ENCODE measurements around the gene SYT13.
"Not testable (repeated sequence)": the region's sequence is repeated elsewhere in the genome, so short reads cannot be mapped to it uniquely, and the experiment has no call there.

SYT13 gene

DNA sequence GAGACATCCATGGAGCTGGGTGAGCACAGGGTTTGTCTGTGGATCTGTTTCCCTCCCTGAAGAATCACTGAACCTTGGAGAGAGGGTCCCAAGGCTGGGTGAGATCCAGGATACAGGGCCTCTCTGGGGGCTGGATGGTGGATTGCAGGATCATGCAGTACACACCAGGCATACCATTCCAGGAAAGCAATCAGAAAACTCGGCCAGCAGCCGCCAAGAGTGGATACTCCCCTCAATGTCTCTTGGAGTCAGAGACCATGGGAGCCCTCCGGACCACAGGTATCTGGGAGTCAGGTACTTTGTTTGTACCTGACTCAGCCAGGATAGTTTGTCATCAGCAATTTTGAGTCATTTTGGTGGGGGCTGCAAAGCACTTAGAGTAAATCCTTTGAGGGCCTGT lies 14.6 kb upstream of the SYT13 start:
- H3K36me3 ChIP-seq: no peaks in the 10 kb centered on the region

DNA sequence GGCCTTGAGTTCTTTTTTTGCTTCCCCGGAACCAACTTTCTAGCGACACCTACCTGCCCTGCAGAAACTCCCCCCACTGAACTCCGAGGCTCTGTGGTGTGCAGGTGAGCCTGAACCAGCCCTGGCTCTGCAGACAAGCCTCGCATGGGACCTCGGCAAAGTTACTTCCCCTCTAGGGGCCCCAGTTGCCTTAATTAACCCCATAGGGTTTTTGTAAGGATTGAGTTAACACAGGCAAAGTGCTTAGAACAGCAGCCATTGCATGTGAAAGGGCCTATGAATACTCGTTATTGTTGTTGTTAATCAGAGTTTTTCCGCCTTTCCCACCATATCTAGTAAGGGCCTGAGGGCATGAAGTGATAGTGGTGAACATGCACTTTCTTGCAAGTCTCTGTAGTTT lies 12.6 kb upstream of the SYT13 start:
- no peak overlapping the region for H3K27ac ChIP-seq
- H3K4me3 ChIP-seq (ENCODE audit: low read depth, low read length): no peak overlapping the region
- TF ChIP-seq, protein P1, sequence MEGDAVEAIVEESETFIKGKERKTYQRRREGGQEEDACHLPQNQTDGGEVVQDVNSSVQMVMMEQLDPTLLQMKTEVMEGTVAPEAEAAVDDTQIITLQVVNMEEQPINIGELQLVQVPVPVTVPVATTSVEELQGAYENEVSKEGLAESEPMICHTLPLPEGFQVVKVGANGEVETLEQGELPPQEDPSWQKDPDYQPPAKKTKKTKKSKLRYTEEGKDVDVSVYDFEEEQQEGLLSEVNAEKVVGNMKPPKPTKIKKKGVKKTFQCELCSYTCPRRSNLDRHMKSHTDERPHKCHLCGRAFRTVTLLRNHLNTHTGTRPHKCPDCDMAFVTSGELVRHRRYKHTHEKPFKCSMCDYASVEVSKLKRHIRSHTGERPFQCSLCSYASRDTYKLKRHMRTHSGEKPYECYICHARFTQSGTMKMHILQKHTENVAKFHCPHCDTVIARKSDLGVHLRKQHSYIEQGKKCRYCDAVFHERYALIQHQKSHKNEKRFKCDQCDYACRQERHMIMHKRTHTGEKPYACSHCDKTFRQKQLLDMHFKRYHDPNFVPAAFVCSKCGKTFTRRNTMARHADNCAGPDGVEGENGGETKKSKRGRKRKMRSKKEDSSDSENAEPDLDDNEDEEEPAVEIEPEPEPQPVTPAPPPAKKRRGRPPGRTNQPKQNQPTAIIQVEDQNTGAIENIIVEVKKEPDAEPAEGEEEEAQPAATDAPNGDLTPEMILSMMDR (IDR thresholded peaks at IDR 0.05; ENCODE audit: low read depth, low read length): no peak
- no peaks in the 10 kb centered on the region for H3K27me3 ChIP-seq (ENCODE audit: insufficient read depth, low read depth, severe bottlenecking)
- no peak for DNase-seq
- H3K36me3 ChIP-seq: no peaks in the 10 kb centered on the region
- H3K9me3 ChIP-seq (ENCODE audit: severe bottlenecking): no peaks in the 10 kb centered on the region

More for the DNA sequence above, 14.6 kb upstream of the SYT13 start:
- TF ChIP-seq, protein P1 (IDR thresholded peaks at IDR 0.05; ENCODE audit: low read depth, low read length): no peak
- H3K27ac ChIP-seq: no peak overlapping the region
- DNase-seq: no peak
- H3K4me3 ChIP-seq (ENCODE audit: low read depth, low read length): no peak overlapping the region
- no peaks in the 10 kb centered on the region for H3K9me3 ChIP-seq (ENCODE audit: severe bottlenecking)
- H3K27me3 ChIP-seq (ENCODE audit: insufficient read depth, low read depth, severe bottlenecking): no peaks in the 10 kb centered on the region

DNA sequence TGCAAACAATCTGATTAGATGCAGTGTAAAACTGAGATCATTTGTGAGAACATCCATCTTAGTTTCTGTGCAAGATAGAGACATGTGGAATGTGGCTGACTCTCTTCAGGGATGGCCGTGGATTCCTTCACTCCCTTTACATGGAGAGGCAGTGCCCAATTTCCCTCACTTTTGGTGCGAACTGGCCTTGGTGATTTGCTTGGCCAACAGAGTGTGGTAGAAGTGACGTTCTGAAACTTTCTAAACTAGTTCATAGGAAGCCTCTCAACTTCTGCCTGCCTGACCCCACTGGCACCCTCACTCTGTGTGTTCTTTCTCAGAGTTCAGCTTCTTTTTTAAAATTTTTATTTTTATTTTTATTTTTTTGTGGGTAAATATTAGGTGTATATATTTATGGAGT lies 9.9 kb upstream of the SYT13 start:
- H3K27me3 ChIP-seq (ENCODE audit: insufficient read depth, low read depth, severe bottlenecking): no peaks in the 10 kb centered on the region
- no peak overlapping the region for H3K27ac ChIP-seq
- no peak overlapping the region for H3K4me3 ChIP-seq (ENCODE audit: low read depth, low read length)
- TF ChIP-seq, protein P1 (IDR thresholded peaks at IDR 0.05; ENCODE audit: low read depth, low read length): no peak
- DNase-seq: no peak
- no peaks in the 10 kb centered on the region for H3K36me3 ChIP-seq
- H3K9me3 ChIP-seq (ENCODE audit: severe bottlenecking): no peaks in the 10 kb centered on the region

DNA sequence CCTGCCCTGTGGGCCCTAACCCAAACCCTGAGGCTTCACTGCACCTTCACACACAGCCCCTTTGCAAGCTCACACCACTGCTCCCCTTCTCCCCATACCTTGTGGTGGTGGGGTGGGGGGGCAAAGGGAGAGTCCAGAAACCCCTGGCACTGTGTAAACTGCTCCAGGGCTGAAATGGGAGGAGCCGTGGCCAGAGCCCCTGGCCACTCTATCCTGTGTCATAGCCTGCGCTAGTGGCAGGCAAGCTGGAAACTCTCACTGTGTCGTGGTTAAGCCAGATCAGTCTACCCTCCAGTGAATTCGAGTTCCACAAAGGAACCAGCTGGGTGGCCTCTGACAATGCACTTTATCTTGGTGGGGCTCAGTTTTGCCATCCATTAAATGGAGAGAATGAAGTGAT lies 8.4 kb upstream of the SYT13 start:
- no peak overlapping the region for H3K27ac ChIP-seq
- no peak overlapping the region for H3K4me3 ChIP-seq (ENCODE audit: low read depth, low read length)
- H3K27me3 ChIP-seq (ENCODE audit: insufficient read depth, low read depth, severe bottlenecking): no peaks in the 10 kb centered on the region
- no peaks in the 10 kb centered on the region for H3K9me3 ChIP-seq (ENCODE audit: severe bottlenecking)
- no peaks in the 10 kb centered on the region for H3K36me3 ChIP-seq
- no peak for DNase-seq
- TF ChIP-seq, protein P1 (IDR thresholded peaks at IDR 0.05; ENCODE audit: low read depth, low read length): no peak

DNA sequence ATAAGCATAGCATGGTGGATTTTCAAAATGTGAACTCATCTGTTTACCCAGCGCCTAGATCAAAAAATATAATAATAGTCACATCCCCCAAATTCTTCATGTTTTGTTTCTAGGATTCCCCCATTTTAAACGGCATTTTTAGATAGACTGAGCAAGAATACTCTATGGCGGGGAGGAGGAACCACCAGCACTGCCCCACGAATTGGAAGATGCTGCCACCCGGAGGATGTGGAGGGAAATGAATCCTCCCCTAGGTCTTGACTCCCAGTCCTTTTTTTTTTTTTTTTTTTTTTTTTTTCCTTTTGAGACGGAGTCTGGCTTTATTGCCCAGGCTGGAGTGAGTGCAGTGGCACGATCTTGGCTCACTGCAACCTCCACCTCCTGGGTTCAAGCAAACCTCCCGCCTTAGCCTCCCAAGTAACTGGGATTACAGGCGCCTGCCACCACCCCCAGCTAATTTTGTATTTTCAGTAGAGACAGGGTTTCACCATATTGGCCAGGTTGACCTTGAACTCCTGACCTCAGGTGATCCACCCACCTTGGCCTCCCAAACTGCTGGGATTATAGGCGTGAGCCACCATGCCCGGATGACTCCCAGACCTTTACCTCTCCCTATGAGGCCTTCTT lies 7.5 kb upstream of the SYT13 start:
- H3K27me3 ChIP-seq (ENCODE audit: insufficient read depth, low read depth, severe bottlenecking); H3K27ac ChIP-seq; H3K4me3 ChIP-seq (ENCODE audit: low read depth, low read length); H3K36me3 ChIP-seq; H3K9me3 ChIP-seq (ENCODE audit: severe bottlenecking): not testable (repeated sequence)
- TF ChIP-seq, protein P1 (IDR thresholded peaks at IDR 0.05; ENCODE audit: low read depth, low read length): peak; percentile 62
- DNase-seq: peak; percentile 87

DNA sequence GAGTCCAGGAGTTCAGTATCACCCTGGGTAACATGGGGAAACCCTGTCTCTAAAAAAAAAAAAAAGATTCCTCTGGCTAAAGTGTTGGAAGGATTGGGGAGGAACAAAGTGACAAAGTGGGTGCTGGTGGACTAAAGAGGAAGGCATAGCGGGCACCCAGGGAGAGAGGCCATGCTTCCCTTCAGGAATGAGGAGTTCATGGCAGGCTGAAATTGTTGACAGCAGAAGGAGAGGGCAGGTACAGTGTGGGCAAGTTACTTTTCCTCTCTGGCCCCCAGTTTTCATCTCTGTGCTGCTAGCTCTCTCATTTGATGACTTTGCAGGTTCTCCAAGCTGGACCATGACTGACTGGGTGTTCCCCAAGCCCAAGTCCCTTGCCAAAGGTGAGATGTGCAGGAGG lies 4.4 kb upstream of the SYT13 start:
- DNase-seq: no peak
- TF ChIP-seq, protein P1 (IDR thresholded peaks at IDR 0.05; ENCODE audit: low read depth, low read length): no peak
- H3K27me3 ChIP-seq (ENCODE audit: insufficient read depth, low read depth, severe bottlenecking): no peaks in the 10 kb centered on the region
- H3K9me3 ChIP-seq (ENCODE audit: severe bottlenecking): peaks cover 5% of the 10 kb centered on the region
- H3K27ac ChIP-seq: no peak overlapping the region
- H3K36me3 ChIP-seq: no peaks in the 10 kb centered on the region
- H3K4me3 ChIP-seq (ENCODE audit: low read depth, low read length): no peak overlapping the region

Measured in WERI-Rb-1 (cell line).